B cell (primary cell): ENCODE data around the gene TOLLIP. TPM values are rescaled to one million over a fixed set of nuclear protein-coding genes. Genes with fewer than 3 reads are reported as not detected.

Experiments used
- ATAC-seq: fragments of 200-7000 bp; cut with Tn5 transposase; one replicate; pipeline ENCODE4 v1.10.0; 2021; ENCODE audit warnings: low read depth, mild to moderate bottlenecking, moderate number of reproducible peaks, moderate library complexity
- CTCF ChIA-PET: fragments of 350-600 bp; sonication (Branson Sonifier 250); formaldehyde crosslinking; loops from one replicate; lab custom pipeline; 2021; ENCODE audit warnings: antibody characterized with exemption, inconsistent platforms; lab: Charles Lee
- POLR2A ChIA-PET: fragments of 350-600 bp; sonication (Branson Sonifier 250); formaldehyde crosslinking; loops from one replicate; lab custom pipeline; 2021; ENCODE audit warnings: antibody characterized with exemption; lab: Charles Lee
- DNase-seq: peaks from one replicate; pipeline ENCODE4 v3.0.0; 2013
- H2AFZ ChIP-seq: 2 replicates; pipeline ENCODE4 v1.6.1; 2012; ENCODE audit warnings: mild to moderate bottlenecking, low read depth, low read length; ENCODE audit not compliant: insufficient read depth, poor library complexity, severe bottlenecking
- H3K27ac ChIP-seq, 2 donors: 1 replicate in 1 of 2; 2 replicates in 1 of 2; pipeline ENCODE4 v1.5.1; 2012 to 2013; ENCODE audit warnings: low read length in 2 of 2, mild to moderate bottlenecking in 2 of 2, moderate library complexity in 1 of 2
- H3K27me3 ChIP-seq, 4 experiments: fragments of 200-600 bp in 1 of 4; sonication (generic) in 1 of 4; replicated peaks in 1 of 4; 1 replicate in 2 of 4; 2 replicates in 2 of 4; pipeline versions ENCODE4 v1.6.1 to v1.7.0; 2013 to 2016; ENCODE audit warnings: low read length in 3 of 4, mild to moderate bottlenecking in 2 of 4, mixed read lengths in 1 of 4, moderate library complexity in 1 of 4; ENCODE audit not compliant: insufficient read depth in 4 of 4, control insufficient read depth in 3 of 4; ENCODE audit errors: control extremely low read depth in 1 of 4
- H3K36me3 ChIP-seq, 2 experiments: replicated peaks in 1 of 2; 1 replicate in 1 of 2; 2 replicates in 1 of 2; pipeline versions ENCODE4 v1.6.1 to v1.7.1; 2013; ENCODE audit warnings: low read length in 1 of 2; ENCODE audit not compliant: insufficient read depth in 2 of 2, control insufficient read depth in 1 of 2; ENCODE audit errors: control extremely low read depth in 1 of 2, extremely low read depth in 1 of 2
- H3K4me1 ChIP-seq, 2 donors: fragments of 200-600 bp in 1 of 2; sonication (generic) in 1 of 2; 1 replicate in 1 of 2; 2 replicates in 1 of 2; pipeline versions ENCODE4 v1.5.1 to v1.6.1; 2013 to 2017; ENCODE audit warnings: low read length in 2 of 2; ENCODE audit not compliant: control insufficient read depth in 2 of 2, insufficient read depth in 2 of 2
- H3K4me2 ChIP-seq: replicated peaks from 2 replicates; pipeline ENCODE3; 2012; ENCODE audit warnings: mild to moderate bottlenecking, low read depth, low read length; ENCODE audit not compliant: poor library complexity, severe bottlenecking
- H3K4me3 ChIP-seq, 5 experiments: fragments of 200-600 bp in 1 of 5; sonication (generic) in 1 of 5; 1 replicate in 3 of 5; 2 replicates in 2 of 5; pipeline versions ENCODE4 v1.5.1 to v1.7.0; 2011 to 2016; ENCODE audit warnings: low read length in 4 of 5, mild to moderate bottlenecking in 4 of 5, low read depth in 2 of 5, control low read depth in 1 of 5, moderate library complexity in 1 of 5; ENCODE audit not compliant: insufficient read depth in 1 of 5; ENCODE audit errors: control extremely low read depth in 1 of 5, extremely low read depth in 1 of 5
- H3K79me2 ChIP-seq: fragments of 200-600 bp; sonication (generic); one replicate; pipeline ENCODE4 v1.6.0; 2016; ENCODE audit warnings: low read length; ENCODE audit not compliant: control insufficient read depth, insufficient read depth
- H3K9ac ChIP-seq: fragments of 200-600 bp; sonication (generic); 2 replicates; pipeline ENCODE4 v1.6.1; 2017; ENCODE audit warnings: mild to moderate bottlenecking, low read length, moderate library complexity
- H3K9me3 ChIP-seq, 3 donors: one replicate each; pipeline versions ENCODE4 v1.6.1 to v1.7.1; 2013; ENCODE audit warnings: low read length in 2 of 3; ENCODE audit not compliant: control insufficient read depth in 2 of 3, insufficient read depth in 1 of 3; ENCODE audit errors: control extremely low read depth in 1 of 3
- H4K20me1 ChIP-seq: 2 replicates; pipeline ENCODE4 v1.6.0; 2012; ENCODE audit warnings: mild to moderate bottlenecking, low read length; ENCODE audit not compliant: insufficient read depth, control insufficient read depth, poor library complexity, severe bottlenecking
- H3K27ac Mint-ChIP-seq: one replicate; pipeline ENCODE4 v1.8.0; 2021; ENCODE audit warnings: mixed read lengths
- H3K27me3 Mint-ChIP-seq: one replicate; pipeline ENCODE4 v1.8.0; 2021; ENCODE audit warnings: mixed read lengths
- H3K4me1 Mint-ChIP-seq: one replicate; pipeline ENCODE4 v1.8.0; 2021; ENCODE audit warnings: mixed read lengths
- H3K4me3 Mint-ChIP-seq: one replicate; pipeline ENCODE4 v1.8.0; 2021; ENCODE audit warnings: mixed read lengths
- H3K9me3 Mint-ChIP-seq: one replicate; pipeline ENCODE4 v1.8.0; 2022; ENCODE audit warnings: mixed read lengths; ENCODE audit not compliant: insufficient read depth
- CTCF ChIP-seq: fragments of 200-600 bp; IDR thresholded peaks from one replicate; pipeline ENCODE4 v1.8.0; 2022; ENCODE audit warnings: antibody characterized with exemption, mild to moderate bottlenecking
- EZH2 ChIP-seq: IDR thresholded peaks from 2 replicates; pipeline ENCODE4 v1.6.1; 2012; ENCODE audit warnings: borderline replicate concordance, low read depth, mild to moderate bottlenecking, moderate library complexity, low read length; ENCODE audit not compliant: insufficient read depth, poor library complexity, severe bottlenecking
- WGBS: methylation state at CpG from one replicate; pipeline ENCODE4 v1.1.5; 2013; ENCODE audit warnings: missing lambda C conversion rate; ENCODE audit not compliant: insufficient coverage; 5-methylcytosine and 5-hydroxymethylcytosine counted together
- intact Hi-C: fragments of 100-400 bp; cut with micrococcal nuclease; formaldehyde crosslinking; loops from one replicate; pipeline ENCODE4 v1.10.0; 2022
- polyA plus RNA-seq: library from polyadenylated mRNA; depleted of rRNA; stranded (reverse); fragments of >200 nt; gene quantifications from 2 replicates; pipeline ENCODE4 v1.2.3, GENCODE V29; 2012
- total RNA-seq, 2 donors: library from RNA; stranded (reverse); fragments of 120-200 nt in 1 of 2; gene quantifications; 1 replicate in 1 of 2; 2 replicates in 1 of 2; pipeline versions ENCODE4 v1.2.3 to v1.2.4, GENCODE V29; 2013 to 2022

TOLLIP gene
- total and polyA plus RNA-seq, 2 donors (not counting 1 experiment from before 2014, with no cell fraction given) = 34.7 to 52.5 TPM

- H3K9ac ChIP-seq = no peak overlapping the region
- 98% methylated on average over 14 of the region's 14 CpGs for WGBS
- intact Hi-C loops = no loop called here
- H3K4me2 ChIP-seq = no peak overlapping the region
- ChIA-PET POLR2A (no interaction called here), CTCF (no interaction called here)
- ATAC-seq (no peak), DNase-seq (no peak)
- Mint-ChIP-seq H3K27me3 (no peaks in the 10 kb centered on the region), H3K4me1 (no peaks in the 10 kb centered on the region), H3K4me3 (no peak overlapping the region), H3K27ac (no peak overlapping the region), H3K9me3 (no peaks in the 10 kb centered on the region)
- no peak overlapping the region for H2AFZ ChIP-seq
- H3K4me1 ChIP-seq = no peaks in the 10 kb centered on the region
- no peak overlapping the region for H3K27ac ChIP-seq
- TF ChIP-seq CTCF = no peak
- no peak for TF ChIP-seq EZH2
- H3K4me3 ChIP-seq = no peak overlapping the region
- H3K27me3 ChIP-seq = no peaks in the 10 kb centered on the region
- H3K9me3 ChIP-seq = no peaks in the 10 kb centered on the region
- no peaks in the 10 kb centered on the region for H3K79me2 ChIP-seq
- H4K20me1 ChIP-seq = peaks cover 17% of the 10 kb centered on the region
- H3K36me3 ChIP-seq = peaks cover 0 to 41% of the 10 kb centered on the region in 2 experiments
Measured at GRCh38 chr11:1279674-1280055, 29.8 kb downstream of the TOLLIP start.

- H3K4me3 ChIP-seq = no peak overlapping the region
- no peaks in the 10 kb centered on the region for H3K4me1 ChIP-seq
- H3K27me3 ChIP-seq = no peaks in the 10 kb centered on the region
- ChIA-PET CTCF (no interaction called here), POLR2A (no interaction called here)
- H3K36me3 ChIP-seq = peaks cover 0 to 41% of the 10 kb centered on the region in 2 experiments
- no peak overlapping the region for H3K27ac Mint-ChIP-seq
- TF ChIP-seq EZH2 (no peak), CTCF (no peak)
- no peaks in the 10 kb centered on the region for H3K9me3 ChIP-seq
- H3K9me3 Mint-ChIP-seq = no peaks in the 10 kb centered on the region
- WGBS = 95% methylated on average over 38 of the region's 40 CpGs
- ATAC-seq = no peak
- H3K79me2 ChIP-seq = no peaks in the 10 kb centered on the region
- intact Hi-C loops = no loop called here
- peaks cover 17% of the 10 kb centered on the region for H4K20me1 ChIP-seq
- no peaks in the 10 kb centered on the region for H3K4me1 Mint-ChIP-seq
- no peak overlapping the region for H2AFZ ChIP-seq
- no peak overlapping the region for H3K27ac ChIP-seq
- H3K4me2 ChIP-seq = no peak overlapping the region
- no peak for DNase-seq
- no peak overlapping the region for H3K4me3 Mint-ChIP-seq
- no peaks in the 10 kb centered on the region for H3K27me3 Mint-ChIP-seq
- no peak overlapping the region for H3K9ac ChIP-seq
Measured at GRCh38 chr11:1278766-1279673, 30.4 kb downstream of the TOLLIP start.
